IPS DF 19.7 (cell line): ENCODE measurements around the gene PTMA.
"Not testable (repeated sequence)": the region's sequence is repeated elsewhere in the genome, so short reads cannot be mapped to it uniquely, and the experiment has no call there.

Experiments
- DNase-seq: peaks from one replicate; pipeline ENCODE4 v3.0.0-alpha.2; 2013; ENCODE audit warnings: low read depth, low spot score

Gene PTMA

DNA sequence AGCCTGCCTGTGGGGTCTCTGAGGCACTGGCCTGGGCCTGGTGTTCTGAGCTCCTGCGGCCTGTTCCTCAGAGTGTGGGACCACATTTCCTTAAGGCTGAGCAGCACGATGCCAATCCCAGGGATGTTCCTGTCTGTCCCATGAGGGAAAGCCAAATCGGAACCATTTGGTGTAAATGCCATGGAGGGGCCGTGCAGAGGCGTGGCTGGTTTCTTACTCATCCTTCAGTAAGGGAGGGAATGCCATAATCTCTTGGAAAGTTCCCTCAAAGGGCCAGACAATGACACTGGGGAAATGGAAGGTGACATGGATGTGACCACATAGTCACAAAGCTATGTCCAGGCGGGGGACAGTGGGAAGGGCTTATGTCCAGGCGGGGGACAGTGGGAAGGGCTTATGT, 14.4 kb upstream of the PTMA start:
- DNase-seq: no peak

DNA sequence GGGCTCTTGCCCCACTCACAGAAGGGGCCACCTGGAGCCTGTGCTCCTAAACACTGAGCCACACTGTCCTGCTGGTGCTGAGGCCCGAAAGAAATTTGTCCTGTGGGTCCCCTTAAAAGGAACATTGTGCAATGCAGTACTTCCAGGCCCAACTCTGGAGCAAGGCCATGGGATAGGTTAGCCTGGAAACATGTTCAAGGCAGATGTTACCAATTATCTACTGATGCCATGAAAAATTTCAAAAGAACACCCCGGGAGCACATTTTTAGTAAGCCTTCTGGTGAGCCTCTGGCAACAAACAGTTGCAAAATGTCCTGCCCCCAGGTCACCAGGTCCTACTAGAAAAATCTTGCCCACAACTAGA, 12.3 kb upstream of the PTMA start:
- no peak for DNase-seq

DNA sequence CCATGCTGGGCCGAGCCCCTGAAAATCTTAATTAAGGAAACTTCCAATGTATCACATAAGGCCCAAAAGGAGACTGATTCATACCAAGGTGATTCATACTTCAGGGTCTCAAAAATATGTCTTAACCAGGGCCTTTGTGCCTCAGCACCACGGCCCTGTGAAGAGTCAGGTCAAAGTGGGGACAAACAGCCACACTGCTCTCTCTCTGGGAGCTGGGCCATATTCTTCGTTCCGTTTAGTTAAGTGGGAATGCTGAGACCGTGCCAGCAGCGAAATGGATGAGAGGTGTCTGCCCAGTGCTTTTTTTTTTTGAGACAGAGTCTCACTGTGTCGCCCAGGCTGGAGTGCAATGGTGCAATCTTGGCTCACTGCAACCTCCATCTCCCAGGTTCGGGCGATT, 9.3 kb upstream of the PTMA start:
- no peak for DNase-seq

DNA sequence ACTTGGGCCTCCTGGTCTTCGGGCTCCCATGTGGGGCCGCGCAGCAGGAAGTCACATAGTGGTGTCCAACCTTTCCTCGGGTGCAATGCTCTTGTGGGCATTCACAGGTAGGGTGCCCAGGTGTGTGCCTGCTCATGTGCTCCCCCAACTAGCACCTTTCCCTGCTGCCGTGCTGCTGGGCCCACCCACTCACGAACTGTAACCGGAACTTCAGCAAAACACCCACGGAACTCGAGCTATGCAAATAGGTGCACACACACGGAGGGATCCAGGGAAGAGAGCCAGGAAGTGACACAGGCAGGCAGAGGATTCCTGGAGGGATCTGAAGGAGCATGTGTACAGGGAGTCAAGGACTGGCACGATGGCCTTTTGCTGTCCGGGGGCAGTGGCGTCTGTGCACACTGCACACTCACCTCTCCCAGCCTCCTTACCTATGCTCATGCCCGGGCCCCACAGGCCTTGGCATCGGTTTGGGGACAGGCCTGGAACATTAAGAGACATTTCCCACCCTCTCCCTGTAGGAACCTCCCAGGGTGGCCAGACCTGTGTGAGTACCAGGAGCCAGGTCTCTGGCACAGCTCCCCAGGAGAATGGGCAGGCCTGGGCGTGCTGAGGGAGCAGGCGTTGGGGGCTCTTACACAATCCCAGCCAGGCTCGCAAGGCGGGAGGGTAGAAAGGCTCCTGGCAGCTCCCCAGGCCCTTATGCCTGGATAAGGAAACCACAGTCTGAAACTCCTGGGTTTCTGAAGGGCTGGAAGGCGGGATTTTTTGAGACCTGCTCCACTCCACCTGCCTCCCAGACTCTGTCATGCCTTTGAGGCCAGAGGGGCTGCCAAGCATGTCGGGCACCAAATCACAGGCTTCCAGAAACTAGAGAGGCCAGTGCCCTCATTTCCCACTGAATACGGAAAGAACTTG, 6.6 kb upstream of the PTMA start:
- no peak for DNase-seq

DNA sequence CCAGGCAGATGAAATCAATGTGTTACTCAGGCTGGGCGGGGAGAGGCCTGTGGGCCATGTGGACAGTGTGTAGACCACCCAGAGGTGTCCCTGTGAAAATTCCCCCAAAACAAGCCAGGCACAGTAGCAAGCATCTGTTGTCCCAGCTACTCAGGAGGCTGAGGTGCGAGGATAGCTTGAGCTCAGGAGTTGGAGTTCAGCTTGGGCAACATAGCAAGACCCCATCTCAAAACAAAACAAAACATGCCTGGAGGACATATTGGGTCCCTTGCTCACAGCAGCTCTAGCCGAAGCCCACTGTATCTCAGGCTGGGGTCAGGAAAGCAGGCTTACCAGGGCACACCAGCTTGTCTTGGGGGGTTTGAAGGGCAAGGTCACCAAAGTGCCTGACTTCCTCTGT, 4.3 kb upstream of the PTMA start:
- DNase-seq: no peak

DNA sequence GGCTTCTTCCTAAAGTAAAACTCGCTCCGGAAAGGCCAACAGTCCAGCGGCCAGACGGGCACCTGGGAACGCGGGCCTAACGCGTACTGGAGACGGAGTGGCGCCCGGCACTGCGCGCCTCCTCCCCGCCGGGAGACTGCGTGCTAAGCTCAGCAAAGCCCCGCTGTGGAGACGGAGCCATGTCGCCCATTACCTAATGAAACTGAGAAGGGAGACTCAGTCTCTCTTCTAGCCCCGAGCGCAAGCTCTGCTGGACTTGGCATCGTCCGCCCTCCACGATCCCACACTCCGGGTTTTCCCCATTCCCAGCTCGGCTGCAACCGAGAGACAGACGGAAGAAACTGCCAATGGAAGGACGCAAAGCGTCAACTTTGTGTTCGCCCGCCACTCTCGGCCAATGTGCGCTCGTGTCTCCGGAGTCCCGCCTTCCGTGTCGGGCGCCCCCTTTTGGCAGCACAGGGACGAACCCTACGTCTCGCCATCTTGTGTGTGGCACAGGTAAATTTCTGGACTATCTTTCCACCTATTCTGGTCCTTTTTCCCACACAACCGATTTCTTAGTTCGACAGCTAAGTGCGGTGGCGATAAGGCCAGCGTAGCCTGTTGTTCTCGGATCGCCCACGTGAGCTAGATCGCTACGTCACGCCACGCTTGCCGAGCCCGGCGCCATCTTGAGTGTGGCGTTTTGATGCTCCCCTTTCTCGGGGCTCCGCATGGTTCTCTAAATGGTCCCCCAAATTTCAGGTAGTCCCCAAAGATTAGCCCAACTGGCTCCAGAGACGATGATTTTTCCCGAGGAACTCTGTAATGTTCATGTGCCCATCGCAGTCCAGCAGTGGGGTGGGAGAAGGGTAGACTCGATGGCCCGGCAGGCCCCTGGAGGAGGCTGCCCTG, 1.3 kb upstream of the PTMA start:
- DNase-seq: peak; percentile 96

DNA sequence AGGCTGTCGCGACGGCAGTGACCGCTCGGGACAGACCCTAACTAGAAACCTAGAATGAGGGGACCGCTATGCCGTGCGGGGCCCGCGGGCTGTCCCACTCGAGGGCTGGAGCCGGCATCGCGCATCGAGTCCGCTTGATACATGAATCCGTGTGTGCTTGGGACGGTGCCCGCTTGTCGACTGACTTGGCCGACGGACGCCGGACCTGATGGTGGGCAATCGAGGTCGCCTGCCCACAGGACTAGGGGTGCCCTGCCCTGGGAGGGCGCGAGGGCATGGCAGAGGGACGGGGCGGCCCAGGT, 749 bp upstream of the PTMA start:
- DNase-seq: no peak

DNA sequence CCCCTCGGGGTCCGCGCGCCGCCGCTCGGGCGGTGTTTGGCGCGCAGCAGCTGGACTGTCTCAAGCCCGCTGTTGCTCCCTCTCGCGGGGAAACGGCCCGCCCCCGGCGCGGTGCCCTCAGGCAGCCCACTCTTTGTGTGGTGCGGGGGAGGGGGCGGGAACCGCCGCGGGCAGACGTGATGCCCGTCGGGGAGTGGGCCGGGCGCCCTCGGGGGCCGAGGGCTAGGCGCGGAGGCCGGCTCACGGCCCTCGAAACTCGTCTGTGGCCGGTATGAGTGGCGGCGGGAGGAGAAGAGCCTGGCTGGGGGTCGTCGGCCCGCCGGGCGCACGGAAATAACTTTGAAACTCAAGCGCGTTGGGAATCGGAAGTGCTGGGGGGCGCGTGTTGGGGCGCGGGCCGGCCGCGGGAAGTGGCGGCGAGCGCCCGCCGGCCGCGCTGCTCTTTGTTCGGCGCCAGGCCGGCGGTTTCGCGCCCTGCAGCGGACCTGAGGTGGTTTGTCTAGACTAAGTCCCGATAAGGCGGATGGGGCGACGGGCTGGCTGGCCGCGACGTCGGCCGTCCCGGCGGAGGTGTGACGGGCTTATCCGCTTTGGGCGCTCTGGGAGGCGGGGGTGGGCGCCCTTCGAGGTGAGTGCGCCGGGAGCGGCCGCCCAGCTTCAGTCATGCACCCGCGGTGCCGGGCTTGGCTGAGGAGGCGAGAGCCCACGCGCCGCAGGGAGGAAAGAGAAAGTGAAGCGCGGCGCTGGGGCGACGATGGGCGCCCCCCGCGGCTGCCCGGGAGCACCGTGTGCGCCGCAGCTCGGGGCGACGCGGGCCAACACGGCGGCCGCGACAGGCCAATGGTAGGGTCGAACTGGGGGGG, 679 bp downstream of the PTMA start:
- DNase-seq: no peak

DNA sequence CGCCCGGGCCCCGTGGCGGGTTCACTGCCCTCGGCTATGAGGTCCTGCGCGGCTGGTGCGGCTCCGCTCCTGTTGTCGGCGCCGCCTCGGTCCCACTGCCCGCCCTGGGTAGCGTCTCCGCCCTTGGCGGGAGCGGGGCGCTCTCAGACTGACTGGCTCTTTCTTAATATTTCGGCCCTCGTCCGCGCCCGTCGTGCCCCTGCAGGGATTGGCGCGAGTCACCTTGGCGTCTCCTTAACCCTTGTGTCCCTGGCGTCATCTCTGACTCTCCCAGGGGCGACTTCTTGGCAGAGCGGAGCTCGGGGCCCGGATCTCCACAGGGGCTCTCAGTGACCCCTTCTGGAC, 1.3 kb downstream of the PTMA start:
- no peak for DNase-seq

DNA sequence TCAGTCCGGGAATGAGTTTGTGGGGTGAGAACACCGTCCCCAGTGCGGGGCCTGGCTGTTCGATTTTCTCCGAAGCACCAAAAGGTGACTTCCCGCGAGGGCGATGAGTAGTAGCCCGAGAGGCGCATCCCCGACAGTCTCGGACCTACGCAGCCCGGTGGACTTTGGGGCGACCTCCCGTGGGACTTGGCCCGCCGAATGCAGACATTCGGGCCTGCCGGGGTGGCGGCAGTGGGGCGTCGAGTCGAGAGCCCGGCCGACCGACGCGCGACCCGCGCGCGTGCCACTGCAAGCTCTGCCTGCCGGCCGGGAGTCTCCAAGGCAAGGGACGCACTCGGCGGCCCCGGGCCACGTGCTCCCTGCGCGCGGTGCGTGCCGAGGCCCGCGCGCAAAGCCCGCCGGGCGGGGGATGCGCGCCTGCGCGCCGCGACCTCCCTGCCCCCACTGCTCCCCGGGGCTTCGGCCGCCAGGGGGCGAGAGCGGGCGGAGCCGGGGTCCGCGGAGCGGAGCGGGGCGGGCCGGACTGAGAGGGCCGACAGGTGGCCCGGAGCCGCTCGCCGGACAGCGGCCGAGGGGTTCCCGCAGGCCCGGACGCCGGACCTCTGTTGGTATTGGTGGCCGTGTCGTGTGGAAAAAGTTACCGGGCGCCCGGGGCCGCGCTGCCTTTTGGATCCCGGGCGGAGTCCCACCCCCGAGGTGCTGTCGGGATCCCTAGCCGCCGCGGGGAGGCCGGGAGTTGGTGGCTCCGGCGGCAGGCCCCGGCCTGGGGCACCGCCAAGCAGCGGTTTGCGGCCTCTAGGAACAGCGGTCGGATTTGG, 1.9 kb downstream of the PTMA start:
- DNase-seq: no peak

DNA sequence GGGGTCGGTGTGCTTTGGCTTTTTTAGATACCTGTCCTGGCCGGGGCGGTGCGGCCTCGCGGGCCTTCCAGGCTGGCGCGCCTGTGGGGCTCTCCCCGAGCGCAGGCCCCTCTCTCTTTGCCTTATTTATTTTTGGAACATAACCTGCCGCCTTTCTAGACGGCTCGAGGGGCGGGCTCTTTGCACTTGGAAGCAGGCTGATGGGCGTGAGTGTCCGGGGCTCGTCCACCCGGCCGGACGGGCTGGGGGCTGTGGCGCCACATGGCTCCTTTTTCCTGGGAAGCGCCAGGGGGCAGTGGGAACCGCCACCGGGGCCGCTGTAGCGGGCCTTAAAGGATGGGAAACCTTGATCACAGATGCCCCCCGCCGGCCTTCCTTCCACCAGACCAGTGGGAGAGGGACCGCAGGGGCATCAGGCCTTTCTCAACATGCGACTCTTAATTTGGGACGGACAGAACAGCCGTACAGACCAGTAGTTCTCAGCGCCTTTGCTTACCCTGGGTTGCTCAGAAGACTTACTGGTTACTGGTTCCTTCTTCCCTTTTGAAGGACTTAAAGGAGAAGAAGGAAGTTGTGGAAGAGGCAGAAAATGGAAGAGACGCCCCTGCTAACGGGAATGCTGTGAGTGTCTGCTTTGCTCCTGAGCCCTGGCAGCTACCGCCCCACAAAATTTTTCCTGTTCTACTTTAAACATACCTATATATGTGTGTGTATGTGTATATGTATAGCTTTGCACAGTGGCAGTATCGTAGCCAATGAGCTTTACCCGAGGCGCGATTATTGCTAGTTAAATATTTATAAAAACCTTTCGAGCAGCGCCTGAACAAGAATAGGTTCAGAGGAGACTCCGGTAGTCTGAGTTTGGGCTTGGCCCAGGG, 2.7 kb downstream of the PTMA start:
- no peak for DNase-seq

DNA sequence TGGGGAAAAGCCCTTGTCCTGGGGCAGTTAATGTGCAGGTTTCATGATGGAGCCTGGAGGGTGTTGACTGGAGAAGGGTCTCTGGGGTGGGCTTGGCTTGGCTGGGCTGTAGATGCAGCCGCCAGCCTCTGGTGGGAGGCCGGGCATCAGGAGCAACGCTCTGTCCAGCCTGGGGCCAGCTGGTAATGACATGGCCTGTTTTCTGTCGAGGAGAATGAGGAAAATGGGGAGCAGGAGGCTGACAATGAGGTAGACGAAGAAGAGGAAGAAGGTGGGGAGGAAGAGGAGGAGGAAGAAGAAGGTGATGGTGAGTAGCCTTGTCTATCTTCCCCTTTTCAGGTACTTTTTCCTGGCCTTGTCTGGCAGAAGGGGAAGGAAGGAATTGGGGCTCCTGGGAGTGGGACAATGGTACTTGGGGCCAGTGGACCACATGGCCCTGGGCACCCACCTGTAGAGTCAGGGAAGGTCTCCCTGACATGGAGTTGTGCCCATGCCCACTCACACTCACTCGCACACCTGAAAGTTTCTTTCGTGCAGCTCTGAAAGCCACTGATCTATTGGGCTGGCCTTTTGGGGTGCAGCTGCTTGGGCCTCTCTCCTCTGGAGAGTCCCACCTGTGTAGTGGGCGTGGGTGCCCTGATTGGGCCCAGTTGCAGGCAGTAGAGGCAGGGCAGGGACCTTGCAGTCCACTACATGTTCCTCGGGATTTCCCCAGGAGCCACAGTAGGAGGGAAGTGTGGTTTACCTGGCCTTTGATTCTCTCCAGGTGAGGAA, 3.5 kb downstream of the PTMA start:
- no peak for DNase-seq

DNA sequence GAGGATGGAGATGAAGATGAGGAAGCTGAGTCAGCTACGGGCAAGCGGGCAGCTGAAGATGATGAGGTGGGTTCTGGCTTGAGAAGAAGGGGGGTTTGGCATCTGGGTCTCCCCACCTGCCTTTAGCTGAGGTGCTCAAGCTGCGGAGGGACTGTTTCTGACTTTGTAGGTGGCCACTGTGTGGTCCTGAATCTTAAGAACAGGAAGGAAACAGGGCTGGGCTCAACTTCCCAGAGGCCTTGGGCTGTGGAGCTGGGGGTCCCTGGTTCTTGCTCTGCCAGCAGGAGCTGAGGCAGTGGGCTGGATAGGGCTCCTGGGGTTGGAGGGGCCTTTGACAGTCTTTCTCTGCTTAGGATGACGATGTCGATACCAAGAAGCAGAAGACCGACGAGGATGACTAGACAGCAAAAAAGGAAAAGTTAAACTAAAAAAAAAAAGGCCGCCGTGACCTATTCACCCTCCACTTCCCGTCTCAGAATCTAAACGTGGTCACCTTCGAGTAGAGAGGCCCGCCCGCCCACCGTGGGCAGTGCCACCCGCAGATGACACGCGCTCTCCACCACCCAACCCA, 4.2 kb downstream of the PTMA start:
- not testable (repeated sequence) for DNase-seq

DNA sequence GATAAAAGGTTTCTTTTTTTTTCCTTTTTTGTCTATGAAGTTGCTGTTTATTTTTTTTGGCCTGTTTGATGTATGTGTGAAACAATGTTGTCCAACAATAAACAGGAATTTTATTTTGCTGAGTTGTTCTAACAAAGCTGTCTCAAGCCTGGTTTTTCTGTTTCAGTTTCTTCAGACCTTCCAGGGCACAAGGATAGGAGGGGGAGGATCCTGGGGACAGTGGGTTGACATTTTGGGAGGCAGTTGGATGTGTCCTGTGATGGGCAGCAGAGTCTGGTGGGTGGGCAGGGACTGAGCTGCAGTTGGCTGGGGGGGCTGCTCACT, 5.0 kb downstream of the PTMA start:
- not testable (repeated sequence) for DNase-seq

DNA sequence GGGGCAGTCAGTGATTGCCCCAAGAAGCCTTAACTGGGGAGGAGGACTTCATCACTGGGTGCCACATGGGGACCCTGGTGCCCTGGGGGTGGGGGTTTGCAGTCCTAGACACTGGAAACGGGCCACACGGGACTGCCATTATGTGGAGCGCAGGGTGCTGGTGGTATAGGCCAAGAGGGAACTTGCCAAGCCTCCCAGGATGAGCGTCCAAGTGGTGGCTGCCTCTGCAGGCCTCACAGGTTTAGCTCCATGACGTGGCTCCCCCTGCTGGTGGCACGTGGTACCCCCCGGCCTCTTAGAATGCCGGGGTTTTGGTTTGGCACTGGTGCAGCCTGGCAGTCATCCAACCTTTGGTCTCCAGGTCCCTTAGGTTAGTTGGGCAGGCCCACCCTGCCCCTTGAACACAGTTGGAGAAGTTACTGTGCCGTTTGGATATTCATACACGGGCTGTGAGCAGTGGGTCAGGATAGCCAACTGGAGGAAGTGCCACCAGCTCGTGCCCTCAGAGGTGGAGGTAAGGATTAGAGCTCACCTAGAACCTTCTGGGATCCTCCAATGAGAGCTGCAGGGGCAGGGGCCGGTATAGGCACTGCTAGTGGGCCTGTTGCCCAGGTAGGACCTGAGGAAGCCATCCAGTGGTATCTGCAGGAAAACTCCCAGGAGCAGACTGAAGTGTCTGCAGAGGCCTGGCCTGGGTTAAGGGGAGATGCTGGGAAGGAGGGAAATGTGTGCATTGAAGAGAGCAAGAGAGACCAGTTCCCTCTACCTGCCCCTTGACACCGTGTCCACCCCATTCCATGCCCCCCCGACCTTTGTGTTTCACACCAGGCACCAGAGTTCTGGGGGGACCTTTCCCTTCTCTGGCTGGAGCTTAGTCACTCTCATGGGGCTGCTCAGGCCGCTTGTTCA, 5.7 kb downstream of the PTMA start:
- DNase-seq: no peak

DNA sequence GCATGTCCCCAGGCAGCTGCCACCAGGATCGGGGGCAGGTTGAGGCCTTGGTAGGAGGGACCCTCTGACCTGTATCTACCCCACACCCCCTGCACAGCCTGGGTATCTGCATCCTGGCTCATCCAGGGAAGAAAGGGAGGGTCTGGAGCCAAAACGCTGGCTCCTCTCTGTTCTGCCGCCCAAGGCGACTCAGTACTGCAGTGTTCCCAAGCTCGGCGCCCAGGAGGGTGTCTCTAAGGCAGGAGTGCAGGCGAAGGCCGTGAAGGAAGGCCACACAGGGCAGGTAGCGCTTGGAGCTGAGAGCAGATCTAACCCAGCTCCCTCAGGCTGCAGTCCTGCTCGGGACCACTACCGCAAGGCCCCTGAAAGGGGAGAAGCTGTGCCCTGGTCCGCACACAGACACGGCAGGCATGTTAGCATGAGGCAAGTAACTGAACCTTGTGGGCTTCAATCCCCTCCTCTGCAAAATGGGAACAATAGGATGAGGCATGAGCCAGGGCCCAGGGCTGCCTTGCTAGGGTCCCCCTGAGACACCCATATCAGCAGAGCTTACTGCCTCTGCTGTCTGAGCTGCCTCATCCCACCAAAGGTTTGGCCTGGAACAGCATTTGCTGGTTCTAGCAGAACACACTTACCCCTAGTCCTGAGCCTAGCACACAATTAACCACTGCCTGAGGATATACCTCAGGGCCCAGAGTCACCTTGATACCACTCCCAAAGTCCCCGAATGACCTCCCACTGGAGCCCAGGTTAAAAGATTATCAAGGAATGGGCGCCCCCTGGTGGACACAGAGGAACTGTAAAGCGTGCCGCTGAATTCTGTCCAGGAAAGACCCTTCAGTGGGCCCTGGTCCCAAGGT, 6.5 kb downstream of the PTMA start:
- DNase-seq: no peak

DNA sequence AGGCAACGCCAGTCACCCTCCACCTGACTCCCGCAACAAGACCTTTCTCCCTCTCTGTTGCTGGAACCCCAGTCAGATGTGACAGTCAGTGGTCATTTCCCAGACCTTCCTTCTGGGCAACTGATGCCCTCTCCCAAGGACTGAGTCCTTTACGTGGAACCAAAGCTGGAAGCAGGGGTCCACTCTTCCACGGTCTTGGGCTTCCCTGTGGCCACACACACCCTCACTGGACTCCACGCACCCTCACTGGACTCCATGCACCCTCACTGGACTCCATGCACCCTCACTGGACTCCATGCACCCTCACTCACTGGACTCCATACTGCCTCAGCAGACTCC, 7.1 kb downstream of the PTMA start:
- no peak for DNase-seq
